SK-N-SH (cell line): ENCODE measurements around the gene CALCOCO1.

Experiments used
- GABPA ChIP-seq: IDR thresholded peaks from 2 replicates; pipeline ENCODE4 v1.4.0; 2012; ENCODE audit warnings: low read depth, mild to moderate bottlenecking
- NFIC ChIP-seq: IDR thresholded peaks from 2 replicates; pipeline ENCODE4 v1.4.0; 2012; ENCODE audit warnings: borderline replicate concordance
- POLR2AphosphoS5 ChIP-seq: IDR thresholded peaks from 2 replicates; pipeline ENCODE4 v1.6.1; 2012; ENCODE audit warnings: low read depth, low read length
- TF ChIP-seq, protein P1 (sequence below): fragments of 200-600 bp; sonication (generic); IDR thresholded peaks from 2 replicates; pipeline ENCODE4 v1.6.1; 2017; ENCODE audit warnings: antibody characterized with exemption, mild to moderate bottlenecking, moderate library complexity

DNA sequence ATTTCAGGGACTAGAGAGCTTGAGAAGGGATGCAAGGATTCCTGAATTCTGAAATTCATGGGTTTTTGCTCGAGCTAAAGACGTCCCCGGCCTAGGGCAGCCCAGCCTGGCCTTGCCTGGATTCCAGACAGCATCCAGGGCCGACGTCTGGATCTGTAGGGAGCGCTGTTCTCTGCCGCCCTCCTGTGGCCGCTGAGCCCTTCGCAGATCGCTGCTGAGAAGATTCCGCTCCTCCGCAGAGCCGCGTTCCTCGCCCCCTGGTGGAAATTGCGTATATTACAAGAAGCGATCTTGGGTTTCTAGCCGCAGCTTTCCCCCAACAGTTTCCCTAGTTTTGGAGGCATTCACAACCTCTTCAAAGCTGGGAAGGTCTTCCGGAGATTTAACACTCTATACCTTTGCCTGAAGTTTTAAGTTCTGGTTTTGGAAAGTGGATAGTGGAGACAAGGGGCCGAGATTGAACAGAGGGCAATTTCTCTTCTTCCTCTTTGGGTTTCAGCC lies 19.4 kb upstream of the CALCOCO1 start:
- TF ChIP-seq, protein P1, sequence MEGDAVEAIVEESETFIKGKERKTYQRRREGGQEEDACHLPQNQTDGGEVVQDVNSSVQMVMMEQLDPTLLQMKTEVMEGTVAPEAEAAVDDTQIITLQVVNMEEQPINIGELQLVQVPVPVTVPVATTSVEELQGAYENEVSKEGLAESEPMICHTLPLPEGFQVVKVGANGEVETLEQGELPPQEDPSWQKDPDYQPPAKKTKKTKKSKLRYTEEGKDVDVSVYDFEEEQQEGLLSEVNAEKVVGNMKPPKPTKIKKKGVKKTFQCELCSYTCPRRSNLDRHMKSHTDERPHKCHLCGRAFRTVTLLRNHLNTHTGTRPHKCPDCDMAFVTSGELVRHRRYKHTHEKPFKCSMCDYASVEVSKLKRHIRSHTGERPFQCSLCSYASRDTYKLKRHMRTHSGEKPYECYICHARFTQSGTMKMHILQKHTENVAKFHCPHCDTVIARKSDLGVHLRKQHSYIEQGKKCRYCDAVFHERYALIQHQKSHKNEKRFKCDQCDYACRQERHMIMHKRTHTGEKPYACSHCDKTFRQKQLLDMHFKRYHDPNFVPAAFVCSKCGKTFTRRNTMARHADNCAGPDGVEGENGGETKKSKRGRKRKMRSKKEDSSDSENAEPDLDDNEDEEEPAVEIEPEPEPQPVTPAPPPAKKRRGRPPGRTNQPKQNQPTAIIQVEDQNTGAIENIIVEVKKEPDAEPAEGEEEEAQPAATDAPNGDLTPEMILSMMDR, result peak; percentile 99
- no peak for TF ChIP-seq POLR2AphosphoS5
- TF ChIP-seq GABPA, result no peak
- TF ChIP-seq NFIC, result no peak
